ENCODE data around the gene ZFC3H1. TPM values are rescaled to one million over a fixed set of nuclear protein-coding genes. Genes with fewer than 3 reads are reported as not detected.

Gene ZFC3H1
- total and polyA plus RNA-seq, 2 of the 13 experiments (the other 11 are each of a cell fraction or from before 2014, with no cell fraction given): 17.1 to 38.3 TPM

DNA sequence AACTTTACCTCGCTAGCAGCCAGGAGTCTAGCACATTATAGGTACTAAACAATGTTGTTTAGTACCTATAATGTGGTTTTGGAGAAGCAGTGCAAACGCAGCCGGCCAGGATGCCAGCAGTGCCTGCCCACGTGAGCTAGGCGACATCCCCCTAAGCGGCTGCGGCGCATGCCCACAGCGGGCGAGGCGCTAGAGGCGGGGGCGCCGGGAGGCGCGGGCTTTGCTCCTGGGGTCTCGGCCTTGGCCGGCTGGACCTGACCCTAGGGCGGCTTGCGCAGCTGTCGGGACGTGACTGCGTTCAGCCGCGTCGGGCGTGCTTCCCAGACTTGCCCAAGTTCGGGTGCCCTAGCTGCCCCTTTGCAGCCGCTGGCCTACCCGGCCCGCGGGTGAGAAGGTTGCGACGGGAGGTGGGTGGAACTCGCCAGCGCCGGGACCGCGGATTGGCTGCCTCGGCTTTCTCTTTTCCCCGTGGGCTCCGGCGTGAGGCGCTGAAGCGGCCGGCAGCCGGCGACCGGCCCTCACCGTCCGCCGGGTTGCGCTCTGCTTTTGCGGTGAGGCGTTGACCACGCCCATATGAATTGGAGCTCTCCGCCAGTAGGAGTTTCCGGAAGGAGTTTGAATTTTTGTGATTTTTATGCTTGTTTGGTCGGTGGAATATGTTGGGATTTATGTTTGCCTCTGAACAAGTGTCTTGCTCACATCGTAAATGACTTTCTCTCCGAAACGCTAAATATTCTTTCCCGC lies 22.4 kb upstream of the ZFC3H1 start, which contains the start of gene TMEM19 (continued):
- TF ChIP-seq, protein P1, sequence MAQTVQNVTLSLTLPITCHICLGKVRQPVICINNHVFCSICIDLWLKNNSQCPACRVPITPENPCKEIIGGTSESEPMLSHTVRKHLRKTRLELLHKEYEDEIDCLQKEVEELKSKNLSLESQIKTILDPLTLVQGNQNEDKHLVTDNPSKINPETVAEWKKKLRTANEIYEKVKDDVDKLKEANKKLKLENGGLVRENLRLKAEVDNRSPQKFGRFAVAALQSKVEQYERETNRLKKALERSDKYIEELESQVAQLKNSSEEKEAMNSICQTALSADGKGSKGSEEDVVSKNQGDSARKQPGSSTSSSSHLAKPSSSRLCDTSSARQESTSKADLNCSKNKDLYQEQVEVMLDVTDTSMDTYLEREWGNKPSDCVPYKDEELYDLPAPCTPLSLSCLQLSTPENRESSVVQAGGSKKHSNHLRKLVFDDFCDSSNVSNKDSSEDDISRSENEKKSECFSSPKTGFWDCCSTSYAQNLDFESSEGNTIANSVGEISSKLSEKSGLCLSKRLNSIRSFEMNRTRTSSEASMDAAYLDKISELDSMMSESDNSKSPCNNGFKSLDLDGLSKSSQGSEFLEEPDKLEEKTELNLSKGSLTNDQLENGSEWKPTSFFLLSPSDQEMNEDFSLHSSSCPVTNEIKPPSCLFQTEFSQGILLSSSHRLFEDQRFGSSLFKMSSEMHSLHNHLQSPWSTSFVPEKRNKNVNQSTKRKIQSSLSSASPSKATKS (CRISPR knock-in tag; IDR thresholded peaks at IDR 0.05): no peak
- peak; percentile 86 for TF ChIP-seq ZNF781 (CRISPR knock-in tag; IDR thresholded peaks at IDR 0.05; ENCODE audit: borderline replicate concordance, not compliant biosample characterization)
- TF ChIP-seq ZNF382 (CRISPR knock-in tag; IDR thresholded peaks at IDR 0.05; ENCODE audit: borderline replicate concordance): no peak
- no peak for TF ChIP-seq ZNF432 (CRISPR knock-in tag; IDR thresholded peaks at IDR 0.05; ENCODE audit: borderline replicate concordance)
- TF ChIP-seq ZNF326 (CRISPR knock-in tag; IDR thresholded peaks at IDR 0.05; ENCODE audit: borderline replicate concordance): no peak
- no peak for TF ChIP-seq POLR2AphosphoS2 (IDR thresholded peaks at IDR 0.05; ENCODE audit: low read depth, low read length)
- TF ChIP-seq RAD21 (CRISPR knock-in tag; IDR thresholded peaks at IDR 0.05): peak; percentile 57
- TF ChIP-seq, protein P2, sequence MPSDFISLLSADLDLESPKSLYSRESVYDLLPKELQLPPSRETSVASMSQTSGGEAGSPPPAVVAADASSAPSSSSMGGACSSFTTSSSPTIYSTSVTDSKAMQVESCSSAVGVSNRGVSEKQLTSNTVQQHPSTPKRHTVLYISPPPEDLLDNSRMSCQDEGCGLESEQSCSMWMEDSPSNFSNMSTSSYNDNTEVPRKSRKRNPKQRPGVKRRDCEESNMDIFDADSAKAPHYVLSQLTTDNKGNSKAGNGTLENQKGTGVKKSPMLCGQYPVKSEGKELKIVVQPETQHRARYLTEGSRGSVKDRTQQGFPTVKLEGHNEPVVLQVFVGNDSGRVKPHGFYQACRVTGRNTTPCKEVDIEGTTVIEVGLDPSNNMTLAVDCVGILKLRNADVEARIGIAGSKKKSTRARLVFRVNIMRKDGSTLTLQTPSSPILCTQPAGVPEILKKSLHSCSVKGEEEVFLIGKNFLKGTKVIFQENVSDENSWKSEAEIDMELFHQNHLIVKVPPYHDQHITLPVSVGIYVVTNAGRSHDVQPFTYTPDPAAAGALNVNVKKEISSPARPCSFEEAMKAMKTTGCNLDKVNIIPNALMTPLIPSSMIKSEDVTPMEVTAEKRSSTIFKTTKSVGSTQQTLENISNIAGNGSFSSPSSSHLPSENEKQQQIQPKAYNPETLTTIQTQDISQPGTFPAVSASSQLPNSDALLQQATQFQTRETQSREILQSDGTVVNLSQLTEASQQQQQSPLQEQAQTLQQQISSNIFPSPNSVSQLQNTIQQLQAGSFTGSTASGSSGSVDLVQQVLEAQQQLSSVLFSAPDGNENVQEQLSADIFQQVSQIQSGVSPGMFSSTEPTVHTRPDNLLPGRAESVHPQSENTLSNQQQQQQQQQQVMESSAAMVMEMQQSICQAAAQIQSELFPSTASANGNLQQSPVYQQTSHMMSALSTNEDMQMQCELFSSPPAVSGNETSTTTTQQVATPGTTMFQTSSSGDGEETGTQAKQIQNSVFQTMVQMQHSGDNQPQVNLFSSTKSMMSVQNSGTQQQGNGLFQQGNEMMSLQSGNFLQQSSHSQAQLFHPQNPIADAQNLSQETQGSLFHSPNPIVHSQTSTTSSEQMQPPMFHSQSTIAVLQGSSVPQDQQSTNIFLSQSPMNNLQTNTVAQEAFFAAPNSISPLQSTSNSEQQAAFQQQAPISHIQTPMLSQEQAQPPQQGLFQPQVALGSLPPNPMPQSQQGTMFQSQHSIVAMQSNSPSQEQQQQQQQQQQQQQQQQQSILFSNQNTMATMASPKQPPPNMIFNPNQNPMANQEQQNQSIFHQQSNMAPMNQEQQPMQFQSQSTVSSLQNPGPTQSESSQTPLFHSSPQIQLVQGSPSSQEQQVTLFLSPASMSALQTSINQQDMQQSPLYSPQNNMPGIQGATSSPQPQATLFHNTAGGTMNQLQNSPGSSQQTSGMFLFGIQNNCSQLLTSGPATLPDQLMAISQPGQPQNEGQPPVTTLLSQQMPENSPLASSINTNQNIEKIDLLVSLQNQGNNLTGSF (CRISPR knock-in tag; IDR thresholded peaks at IDR 0.05): peak; percentile 70; the same call in 1 of the 2 replicates
- TF ChIP-seq, protein P3, sequence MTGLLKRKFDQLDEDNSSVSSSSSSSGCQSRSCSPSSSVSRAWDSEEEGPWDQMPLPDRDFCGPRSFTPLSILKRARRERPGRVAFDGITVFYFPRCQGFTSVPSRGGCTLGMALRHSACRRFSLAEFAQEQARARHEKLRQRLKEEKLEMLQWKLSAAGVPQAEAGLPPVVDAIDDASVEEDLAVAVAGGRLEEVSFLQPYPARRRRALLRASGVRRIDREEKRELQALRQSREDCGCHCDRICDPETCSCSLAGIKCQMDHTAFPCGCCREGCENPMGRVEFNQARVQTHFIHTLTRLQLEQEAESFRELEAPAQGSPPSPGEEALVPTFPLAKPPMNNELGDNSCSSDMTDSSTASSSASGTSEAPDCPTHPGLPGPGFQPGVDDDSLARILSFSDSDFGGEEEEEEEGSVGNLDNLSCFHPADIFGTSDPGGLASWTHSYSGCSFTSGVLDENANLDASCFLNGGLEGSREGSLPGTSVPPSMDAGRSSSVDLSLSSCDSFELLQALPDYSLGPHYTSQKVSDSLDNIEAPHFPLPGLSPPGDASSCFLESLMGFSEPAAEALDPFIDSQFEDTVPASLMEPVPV (CRISPR knock-in tag; IDR thresholded peaks at IDR 0.05): peak; percentile 94
- TF ChIP-seq GATA4 (IDR thresholded peaks at IDR 0.05; ENCODE audit: borderline replicate concordance, low read depth): no peak

All from HepG2 (cell line).